ENCODE measurements around the gene RSRC1.
"Not testable (repeated sequence)": the region's sequence is repeated elsewhere in the genome, so short reads cannot be mapped to it uniquely, and the experiment has no call there.

Gene RSRC1

GRCh38 chr3:158244274-158244673 lies 134.4 kb downstream of the RSRC1 start:
- DNase-seq: no peak

DNA sequence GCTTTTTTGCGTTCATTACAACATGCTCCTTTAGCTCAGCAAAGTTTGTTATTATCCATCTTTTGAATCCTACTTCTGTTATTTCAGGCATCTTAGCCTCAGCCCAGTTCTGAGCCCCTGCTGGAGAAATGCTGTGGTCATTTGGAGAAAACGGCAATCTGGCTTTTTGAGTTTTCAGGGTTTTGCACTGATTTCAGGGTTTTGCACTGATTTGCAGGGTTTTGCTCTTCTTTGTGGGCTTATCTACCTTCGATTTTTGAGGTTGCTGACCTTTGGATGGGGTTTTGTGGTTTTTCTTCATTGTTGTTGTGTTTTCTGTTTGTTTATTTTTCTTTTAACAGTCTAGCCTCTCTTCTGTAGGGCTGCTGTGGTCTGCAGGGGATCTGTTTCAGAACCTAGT lies 137.4 kb downstream of the RSRC1 start:
- DNase-seq: no peak

DNA sequence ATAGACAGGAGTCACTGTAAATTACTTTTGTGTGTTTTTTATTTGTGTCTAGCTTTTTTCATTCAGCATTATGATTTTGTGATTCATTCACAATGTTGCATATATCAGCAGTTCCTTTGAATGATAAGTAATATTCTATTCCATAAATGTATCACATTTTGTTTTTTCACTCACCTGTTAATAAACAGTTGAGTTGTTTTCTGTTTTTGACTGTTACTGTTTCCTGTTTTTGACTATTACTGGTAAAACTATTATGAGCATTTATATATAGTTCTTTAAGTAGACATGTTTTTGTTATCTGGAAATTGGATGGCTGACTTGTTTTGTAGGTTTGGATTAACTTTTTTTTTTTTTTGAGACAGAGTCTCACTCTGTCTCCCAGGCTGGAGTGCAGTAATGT lies 138.4 kb downstream of the RSRC1 start:
- DNase-seq: no peak

GRCh38 chr3:158249183-158249582 lies 139.3 kb downstream of the RSRC1 start:
- DNase-seq: no peak

- no peak for DNase-seq
Measured at GRCh38 chr3:158258619-158259018, 148.7 kb downstream of the RSRC1 start.

GRCh38 chr3:158260392-158260791 lies 150.5 kb downstream of the RSRC1 start:
- DNase-seq: no peak

DNA sequence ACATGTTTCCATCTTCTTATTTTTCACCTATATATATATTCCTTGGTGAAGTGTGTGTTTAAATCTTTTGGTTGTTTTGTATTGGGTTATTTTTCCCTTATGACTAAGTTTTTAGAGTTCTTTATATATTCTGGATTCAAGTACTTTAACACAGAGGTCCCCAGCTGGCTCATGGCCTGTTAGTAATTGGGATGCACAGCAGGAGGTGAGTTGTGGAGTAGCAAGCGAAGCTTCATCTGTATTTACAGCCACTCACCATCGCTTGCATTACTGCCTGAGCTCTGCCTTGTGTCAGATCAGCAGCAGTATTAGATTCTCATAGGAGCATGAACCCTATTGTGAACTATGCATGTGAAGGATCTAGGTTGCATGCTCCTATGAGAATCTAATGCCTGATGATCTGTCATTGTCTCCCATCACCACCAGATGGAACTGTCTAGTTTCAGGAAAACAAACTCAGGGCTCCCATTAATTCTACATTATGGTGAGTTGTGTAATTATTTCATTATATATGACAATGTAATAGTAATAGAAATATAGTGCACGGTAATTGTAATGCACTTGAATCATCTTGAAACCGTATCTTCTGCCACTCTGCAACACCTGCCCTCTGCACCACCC lies 151.6 kb downstream of the RSRC1 start:
- no peak for DNase-seq

DNA sequence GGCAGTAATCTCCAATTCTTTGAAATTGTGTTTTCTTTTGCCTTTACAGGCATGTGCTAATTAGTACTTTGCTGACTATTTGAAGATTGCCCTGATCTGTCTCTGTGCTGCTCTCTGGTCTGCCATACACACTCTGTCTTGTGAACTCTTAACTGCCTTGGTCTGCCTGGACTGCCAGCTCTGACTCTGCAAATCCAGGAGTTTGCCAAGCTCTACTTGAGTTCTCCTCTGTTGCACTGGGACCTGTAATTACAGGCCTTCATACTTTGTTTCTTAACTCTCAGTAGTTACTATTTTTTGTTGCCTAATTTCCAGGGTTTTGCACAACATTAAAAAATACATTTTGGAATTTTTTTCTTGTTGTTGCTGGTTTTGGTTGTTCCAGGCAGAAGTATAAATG lies 155.0 kb downstream of the RSRC1 start:
- DNase-seq: no peak

GRCh38 chr3:158267015-158267414 lies 157.1 kb downstream of the RSRC1 start:
- DNase-seq: no peak

GRCh38 chr3:158269942-158270341 lies 160.1 kb downstream of the RSRC1 start:
- no peak for DNase-seq

- no peak for DNase-seq
Measured at GRCh38 chr3:158272081-158272480, 162.2 kb downstream of the RSRC1 start.

- DNase-seq: no peak
Measured at GRCh38 chr3:158273656-158274055, 163.8 kb downstream of the RSRC1 start.

DNA sequence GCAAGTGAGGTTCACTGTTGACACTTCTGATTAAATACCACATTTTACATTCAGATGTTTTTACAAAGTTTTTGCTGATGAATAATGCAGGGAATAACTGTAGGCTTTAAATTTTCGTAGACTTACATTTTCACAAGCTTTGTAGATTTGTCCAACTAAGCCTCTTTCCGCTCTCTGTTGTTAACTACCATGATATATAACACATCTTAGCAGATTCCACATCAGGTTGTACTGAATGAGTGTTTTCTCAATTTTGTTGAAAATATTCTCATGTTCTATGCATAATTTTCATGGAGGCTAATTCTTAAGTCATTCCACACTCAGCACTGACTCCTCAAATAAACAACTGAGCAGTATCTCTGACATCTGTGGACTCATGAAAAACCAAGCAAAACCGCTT lies 168.3 kb downstream of the RSRC1 start:
- no peak for DNase-seq

DNA sequence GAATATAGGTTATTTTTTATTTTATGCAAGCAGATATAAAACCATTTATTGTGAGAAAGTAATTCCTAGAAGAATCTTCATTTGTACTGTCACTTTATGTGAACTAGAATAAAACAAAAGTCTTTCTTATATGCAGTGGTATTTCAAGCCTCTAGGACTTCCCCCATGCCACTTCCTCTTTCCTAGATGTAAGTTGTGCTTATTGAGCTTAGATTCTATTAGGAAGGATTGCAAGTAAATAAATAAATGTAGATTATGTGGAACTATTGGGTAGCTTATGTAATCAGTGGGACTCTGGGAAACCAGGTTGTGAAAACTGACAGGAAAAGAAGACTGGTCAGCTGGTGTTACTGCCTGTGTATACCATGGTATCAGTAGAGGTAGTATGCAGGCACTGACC lies 169.7 kb downstream of the RSRC1 start:
- DNase-seq: no peak

- no peak for DNase-seq
Measured at GRCh38 chr3:158295771-158296170, 185.9 kb downstream of the RSRC1 start.

- DNase-seq: no peak
Measured at GRCh38 chr3:158297940-158298339, 188.1 kb downstream of the RSRC1 start.

DNA sequence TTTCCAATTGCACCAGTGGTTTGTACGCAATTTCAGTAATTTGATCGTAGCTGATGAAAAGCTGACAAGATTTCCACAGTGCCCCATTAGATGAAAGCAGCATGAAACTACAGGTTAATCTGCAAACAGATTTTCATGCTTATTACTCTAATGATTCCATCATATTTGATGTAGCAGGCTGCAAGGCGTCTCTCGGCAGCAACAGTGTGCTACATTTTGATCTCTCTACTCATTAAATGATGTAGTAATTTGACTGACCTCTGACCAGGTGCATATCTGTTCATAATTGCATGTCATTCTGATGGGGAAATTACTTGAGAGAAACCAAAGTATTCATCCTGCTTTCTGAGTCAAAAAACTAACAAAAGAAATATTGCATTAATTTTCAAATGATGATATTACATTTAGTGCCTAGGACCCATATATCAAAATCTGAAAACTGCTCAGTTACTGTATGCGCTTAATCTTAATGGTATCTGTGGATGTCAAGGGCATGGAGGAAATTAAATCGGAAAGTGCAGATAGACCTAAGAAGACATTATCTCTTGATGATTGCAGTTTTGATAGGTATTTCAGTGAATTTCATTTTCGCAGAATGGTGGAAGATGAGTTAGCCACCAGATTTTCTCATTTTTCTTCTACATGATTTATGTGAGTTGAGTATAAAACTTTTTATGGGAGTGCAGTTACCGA lies 198.5 kb downstream of the RSRC1 start:
- no peak for DNase-seq

DNA sequence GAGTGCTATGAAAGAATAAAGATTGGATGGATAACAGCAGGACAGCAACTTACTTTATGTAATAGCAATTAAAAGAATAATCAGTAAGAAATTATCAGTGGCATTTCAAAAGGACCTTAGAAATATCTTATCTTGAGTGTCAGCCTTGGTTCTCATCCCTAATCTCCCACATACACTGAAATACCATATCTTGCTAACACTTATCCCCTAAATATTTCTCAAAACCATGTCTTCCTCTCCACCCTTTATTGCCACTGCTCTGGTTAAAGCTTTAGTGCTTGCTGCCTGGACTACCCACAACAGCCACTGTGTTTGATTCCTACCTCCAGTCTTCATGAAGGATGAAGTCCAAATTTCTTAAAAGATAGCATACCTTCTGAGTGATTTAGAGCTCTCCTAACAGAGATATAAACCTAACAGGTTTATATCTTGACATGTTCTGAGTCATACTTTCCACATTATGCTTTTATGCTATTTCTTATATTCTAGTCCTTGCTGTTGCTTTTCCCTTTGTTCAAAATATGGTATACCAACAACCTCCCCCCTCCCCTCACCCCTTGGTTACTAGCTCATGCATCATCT lies 202.8 kb downstream of the RSRC1 start:
- no peak for DNase-seq

DNA sequence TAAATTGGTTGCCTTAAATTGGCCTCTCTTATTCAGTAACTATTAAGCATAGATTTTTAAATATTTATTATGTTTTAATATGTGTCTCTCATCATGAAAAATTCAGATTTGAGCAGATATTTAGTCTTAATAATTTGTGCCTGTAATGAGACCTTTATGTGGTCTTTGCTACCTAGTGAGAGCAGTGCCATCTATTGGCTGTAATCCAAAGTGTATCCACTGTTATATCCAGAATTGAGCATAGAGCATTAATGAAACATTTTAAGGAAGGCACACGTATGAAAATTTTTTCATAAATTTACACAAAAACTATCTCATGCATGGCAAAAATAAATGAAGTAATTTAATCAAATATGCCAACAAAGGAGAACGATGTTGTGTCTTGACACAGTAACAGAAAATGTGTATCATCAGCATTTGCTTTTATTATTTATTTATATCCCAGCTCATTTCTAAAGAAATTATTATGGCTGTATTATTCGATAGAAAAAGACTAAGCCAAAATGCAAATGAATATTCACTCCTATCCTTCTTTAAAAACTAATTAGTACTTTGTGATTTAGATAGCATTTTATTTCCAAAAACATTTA lies 203.5 kb downstream of the RSRC1 start:
- DNase-seq: no peak

GRCh38 chr3:158314426-158315357 lies 204.8 kb downstream of the RSRC1 start:
- no peak for DNase-seq

DNA sequence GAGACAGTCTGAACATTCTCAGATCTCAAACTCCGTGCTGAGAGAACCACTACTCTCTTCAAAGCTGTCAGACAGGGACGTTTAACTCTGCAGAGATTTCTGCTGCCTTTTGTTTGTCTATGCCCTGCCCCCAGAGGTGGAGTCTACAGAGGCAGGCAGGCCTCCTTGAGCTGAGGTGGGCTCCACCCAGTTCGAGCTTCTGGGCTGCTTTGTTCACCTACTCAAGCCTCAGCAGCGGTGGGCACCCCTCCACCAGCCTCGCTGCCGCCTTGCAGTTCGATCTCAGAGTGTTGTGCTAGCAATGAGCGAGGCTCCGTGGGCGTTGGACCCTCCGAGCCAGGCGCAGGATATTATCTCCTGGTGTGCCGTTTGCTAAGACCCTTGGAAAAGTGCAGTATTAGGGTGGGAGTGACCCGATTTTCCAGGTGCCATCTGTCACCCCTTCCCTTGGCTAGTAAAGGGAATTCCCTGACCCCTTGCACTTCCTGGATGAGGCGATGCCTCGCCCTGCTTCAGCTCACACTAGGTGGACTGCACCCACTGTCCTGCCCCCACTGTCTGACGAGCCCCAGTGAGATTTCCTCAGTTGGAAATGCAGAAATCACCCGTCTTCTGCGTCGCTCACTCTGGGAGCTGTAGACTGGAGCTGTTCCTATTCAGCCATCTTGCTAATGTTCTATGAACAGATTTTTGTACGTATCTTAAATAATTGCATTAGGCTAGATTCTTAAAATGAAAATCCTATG lies 220.0 kb downstream of the RSRC1 start:
- not testable (repeated sequence) for DNase-seq

- no peak for DNase-seq
Measured at GRCh38 chr3:158330870-158331269, 221.0 kb downstream of the RSRC1 start.

All from cerebellar nuclear complex (tissue), 1 donor.